Measurements from ENCODE around the gene SELENOK. TPM values are rescaled to one million over a fixed set of nuclear protein-coding genes. Genes with fewer than 3 reads are reported as not detected.

The SELENOK gene
- total and polyA plus RNA-seq, 2 donors (not counting 1 experiment from before 2014, with no cell fraction given), result 27.5 to 56.1 TPM

GRCh38 chr3:53862241-53862640 lies 29.4 kb downstream of the SELENOK start:
- no peak for TF ChIP-seq CTCF (IDR thresholded peaks at IDR 0.05)
- no peak for TF ChIP-seq EZH2 (IDR thresholded peaks at IDR 0.05; ENCODE audit: borderline replicate concordance, insufficient read depth, low read depth, low read length, poor library complexity, severe bottlenecking)
- Histone ChIP-seq H3K9ac (ENCODE audit: low read length) (no peak overlapping the region), H3K4me3 (ENCODE audit: control extremely low read depth in 1 of 5, extremely low read depth in 1 of 5, insufficient read depth in 1 of 5, low read depth in 2 of 5, low read length in 4 of 5) (no peak overlapping the region), H3K27ac (ENCODE audit: low read length in 2 of 2) (no peak overlapping the region), H3K4me1 (ENCODE audit: control insufficient read depth in 2 of 2, insufficient read depth in 2 of 2, low read length in 2 of 2) (peaks cover 4 to 9% of the 10 kb centered on the region in 2 donors), H4K20me1 (ENCODE audit: control insufficient read depth, insufficient read depth, low read length, poor library complexity, severe bottlenecking) (no peaks in the 10 kb centered on the region), H3K9me3 (ENCODE audit: control extremely low read depth in 1 of 3, control insufficient read depth in 2 of 3, insufficient read depth in 1 of 3, low read length in 2 of 3) (no peaks in the 10 kb centered on the region), H3K4me2 (replicated peaks; ENCODE audit: low read depth, low read length, poor library complexity, severe bottlenecking) (no peak overlapping the region), H3K36me3 (replicated peaks in 1 of 2; ENCODE audit: control extremely low read depth in 1 of 2, control insufficient read depth in 1 of 2, extremely low read depth in 1 of 2, insufficient read depth in 2 of 2, low read length in 1 of 2) (peaks cover 11 to 35% of the 10 kb centered on the region in 2 experiments), H3K79me2 (ENCODE audit: control insufficient read depth, insufficient read depth, low read length) (no peaks in the 10 kb centered on the region), H2AFZ (ENCODE audit: insufficient read depth, low read depth, low read length, poor library complexity, severe bottlenecking) (no peak overlapping the region), H3K27me3 (replicated peaks in 1 of 4; ENCODE audit: control extremely low read depth in 1 of 4, control insufficient read depth in 3 of 4, insufficient read depth in 4 of 4, low read length in 3 of 4) (no peaks in the 10 kb centered on the region)
- Mint-ChIP-seq H3K4me3 (no peak overlapping the region), H3K27me3 (no peaks in the 10 kb centered on the region), H3K4me1 (peaks cover 37% of the 10 kb centered on the region), H3K27ac (no peak overlapping the region), H3K9me3 (ENCODE audit: insufficient read depth) (no peaks in the 10 kb centered on the region)
- intact Hi-C loops (cut with micrococcal nuclease), result no loop called here
- ChIA-PET POLR2A (no interaction called here), CTCF (no interaction called here)
- 100% methylated on average over 2 of the region's 3 CpGs for WGBS (ENCODE audit: insufficient coverage)
- ATAC-seq (ENCODE audit: low read depth) (no peak), DNase-seq (no peak)

DNA sequence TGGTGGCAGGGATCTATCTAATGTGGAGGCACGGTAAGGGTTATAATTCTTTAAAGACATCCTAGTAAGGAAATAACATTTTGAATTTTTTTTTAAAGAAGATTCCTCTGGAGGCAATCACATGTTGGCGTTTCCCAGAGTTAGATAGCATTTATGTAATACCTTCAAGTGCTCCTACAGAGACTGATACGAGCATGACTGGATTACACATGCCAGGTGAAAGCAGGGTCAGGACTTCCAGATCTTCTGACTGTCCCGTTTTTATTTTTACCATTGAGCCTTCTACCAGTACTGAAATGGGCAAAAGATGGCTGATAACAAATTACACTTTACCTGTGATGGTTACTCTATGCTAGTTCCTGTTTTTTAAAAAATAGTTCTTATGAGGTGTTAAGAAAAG lies 31.5 kb downstream of the SELENOK start:
- peaks cover 49% of the 10 kb centered on the region for H3K4me1 Mint-ChIP-seq
- POLR2A ChIA-PET, result no interaction called here
- no peak overlapping the region for H2AFZ ChIP-seq (ENCODE audit: insufficient read depth, low read depth, low read length, poor library complexity, severe bottlenecking)
- DNase-seq (no peak), ATAC-seq (ENCODE audit: low read depth) (no peak)
- TF ChIP-seq EZH2 (IDR thresholded peaks at IDR 0.05; ENCODE audit: borderline replicate concordance, insufficient read depth, low read depth, low read length, poor library complexity, severe bottlenecking), result no peak
- TF ChIP-seq CTCF (IDR thresholded peaks at IDR 0.05), result no peak
- WGBS (ENCODE audit: insufficient coverage), result 80% methylated on average over 1 of the region's 4 CpGs
- no peak overlapping the region for H3K9ac ChIP-seq (ENCODE audit: low read length)
- H3K9me3 Mint-ChIP-seq (ENCODE audit: insufficient read depth), result no peaks in the 10 kb centered on the region
- H3K27ac Mint-ChIP-seq, result no peak overlapping the region
- no peaks in the 10 kb centered on the region for H4K20me1 ChIP-seq (ENCODE audit: control insufficient read depth, insufficient read depth, low read length, poor library complexity, severe bottlenecking)
- H3K27ac ChIP-seq (ENCODE audit: low read length in 2 of 2), result no peak overlapping the region
- CTCF ChIA-PET, result no interaction called here
- H3K79me2 ChIP-seq (ENCODE audit: control insufficient read depth, insufficient read depth, low read length), result no peaks in the 10 kb centered on the region
- no peak overlapping the region for H3K4me3 ChIP-seq (ENCODE audit: control extremely low read depth in 1 of 5, extremely low read depth in 1 of 5, insufficient read depth in 1 of 5, low read depth in 2 of 5, low read length in 4 of 5)
- no peak overlapping the region for H3K4me3 Mint-ChIP-seq
- peaks cover 11 to 22% of the 10 kb centered on the region in 2 experiments for H3K36me3 ChIP-seq (replicated peaks in 1 of 2; ENCODE audit: control extremely low read depth in 1 of 2, control insufficient read depth in 1 of 2, extremely low read depth in 1 of 2, insufficient read depth in 2 of 2, low read length in 1 of 2)
- no peak overlapping the region for H3K4me2 ChIP-seq (replicated peaks; ENCODE audit: low read depth, low read length, poor library complexity, severe bottlenecking)
- no peaks in the 10 kb centered on the region for H3K27me3 Mint-ChIP-seq
- intact Hi-C loops (cut with micrococcal nuclease), result no loop called here
- H3K9me3 ChIP-seq (ENCODE audit: control extremely low read depth in 1 of 3, control insufficient read depth in 2 of 3, insufficient read depth in 1 of 3, low read length in 2 of 3), result no peaks in the 10 kb centered on the region
- H3K4me1 ChIP-seq (ENCODE audit: control insufficient read depth in 2 of 2, insufficient read depth in 2 of 2, low read length in 2 of 2), result peaks cover 12 to 21% of the 10 kb centered on the region in 2 donors
- no peaks in the 10 kb centered on the region for H3K27me3 ChIP-seq (replicated peaks in 1 of 4; ENCODE audit: control extremely low read depth in 1 of 4, control insufficient read depth in 3 of 4, insufficient read depth in 4 of 4, low read length in 3 of 4)
